K562 (cell line): ENCODE data around the gene HACL1. TPM values are rescaled to one million over a fixed set of nuclear protein-coding genes. Genes with fewer than 3 reads are reported as not detected.
A peak's percentile ranks its signal among the peaks of the same experiment; 100 is the strongest.

Source experiments
- AFF4 ChIP-seq: sonication (generic); formaldehyde crosslinking; IDR thresholded peaks from 2 replicates; pipeline ENCODE4 v1.8.0; 2023; ENCODE audit warnings: mild to moderate bottlenecking, missing genetic modification reagents
- BHLHE40 ChIP-seq: IDR thresholded peaks from 2 replicates; pipeline ENCODE4 v1.6.1; 2011; ENCODE audit warnings: low read length, improper control_type of control experiment
- BMI1 ChIP-seq: fragments of 150-350 bp; IDR thresholded peaks from 2 replicates; pipeline ENCODE4 v1.6.1; 2014; ENCODE audit warnings: low read length
- CHD1 ChIP-seq: fragments of 200-600 bp; sonication (generic); IDR thresholded peaks from one replicate; pipeline ENCODE4 v1.6.1; 2012; ENCODE audit warnings: mild to moderate bottlenecking, moderate library complexity, low read length, inconsistent platforms
- FOS ChIP-seq: IDR thresholded peaks from 3 replicates; pipeline ENCODE4 v1.6.1; 2011; ENCODE audit not compliant: insufficient read length; ENCODE audit errors: extremely low read depth
- HMG20B ChIP-seq: fragments of 250-450 bp; sonication (Bioruptor Pico); IDR thresholded peaks from 2 replicates; pipeline ENCODE4 v1.5.0; 2021; ENCODE audit warnings: mild to moderate bottlenecking
- KAT7 ChIP-seq: sonication (generic); formaldehyde crosslinking; IDR thresholded peaks from 2 replicates; pipeline ENCODE4 v1.8.0; 2022; ENCODE audit warnings: missing genetic modification reagents, mild to moderate bottlenecking, borderline replicate concordance
- NONO ChIP-seq, 2 experiments: fragments of 200-400 bp in 1 of 2; fragments of 450-650 bp in 1 of 2; formaldehyde crosslinking in 1 of 2; IDR thresholded peaks; 2 replicates each; pipeline ENCODE4 v1.6.1; 2017; ENCODE audit warnings: low read depth in 2 of 2, mild to moderate bottlenecking in 2 of 2, moderate library complexity in 2 of 2, low read length in 1 of 2
- NR2C1 ChIP-seq, 2 experiments: fragments of 450-650 bp; IDR thresholded peaks; 2 replicates each; pipeline ENCODE4 v1.6.1; 2017; ENCODE audit warnings: mild to moderate bottlenecking in 2 of 2, antibody characterized with exemption in 1 of 2, inconsistent platforms in 1 of 2, missing compliant biosample characterization in 1 of 2, missing genetic modification characterization in 1 of 2
- PRMT5 ChIP-seq: sonication (generic); formaldehyde crosslinking; IDR thresholded peaks from 2 replicates; pipeline ENCODE4 v1.5.0; 2020; ENCODE audit warnings: missing genetic modification reagents
- SAP30 ChIP-seq: fragments of 200-600 bp; sonication (generic); IDR thresholded peaks from 2 replicates; pipeline ENCODE4 v1.6.1; 2012; ENCODE audit warnings: borderline replicate concordance, low read depth, mild to moderate bottlenecking, moderate library complexity, low read length, control low read depth, inconsistent platforms; ENCODE audit not compliant: insufficient read depth, poor library complexity, severe bottlenecking
- SMAD4 ChIP-seq: fragments of 250-450 bp; sonication (Bioruptor Pico); conservative IDR thresholded peaks from 2 replicates; pipeline ENCODE4 v1.8.0; 2021; ENCODE audit warnings: inconsistent platforms, mild to moderate bottlenecking, moderate library complexity
- SMARCE1 ChIP-seq: fragments of 450-650 bp; IDR thresholded peaks from 2 replicates; pipeline ENCODE4 v1.7.1; 2016; ENCODE audit warnings: mild to moderate bottlenecking
- TAF15 ChIP-seq: fragments of 200-400 bp; formaldehyde crosslinking; IDR thresholded peaks from 2 replicates; pipeline ENCODE4 v1.6.1; 2017; ENCODE audit warnings: mild to moderate bottlenecking, low read depth, low read length, moderate library complexity
- ZFP36 ChIP-seq: fragments of 150-350 bp; IDR thresholded peaks from 2 replicates; pipeline ENCODE4 v1.6.1; 2018; ENCODE audit warnings: low read length, low read depth; ENCODE audit not compliant: partially characterized antibody
- ZFX ChIP-seq: sonication (generic); formaldehyde crosslinking; IDR thresholded peaks from 2 replicates; pipeline ENCODE4 v1.8.0; 2022; ENCODE audit warnings: mild to moderate bottlenecking, missing genetic modification reagents, moderate library complexity
- ZNF592 ChIP-seq: fragments of 450-650 bp; IDR thresholded peaks from 2 replicates; pipeline ENCODE4 v1.6.1; 2017; ENCODE audit warnings: antibody characterized with exemption, mild to moderate bottlenecking
- ZSCAN32 ChIP-seq: fragments of 450-650 bp; formaldehyde crosslinking; IDR thresholded peaks from 2 replicates; pipeline ENCODE4 v1.4.0; 2020; ENCODE audit warnings: mild to moderate bottlenecking, moderate library complexity
- polyA plus RNA-seq, 8 experiments: library from polyadenylated mRNA; depleted of rRNA in 4 of 8; stranded (reverse) in 5 of 8; unstranded in 3 of 8; fragments of >200 nt; fragmentation: Nextera tagmentation in 2 of 8; fragmentation: Illumina TruSeq in 1 of 8; extraction: Ambion mirVana in 2 of 8; extraction: Trizol in 1 of 8; gene quantifications; 2 replicates each; pipeline versions ENCODE4 v1.2.1 to v1.2.3, GENCODE V29; 2011 to 2014; ENCODE audit warnings: inconsistent platforms in 1 of 8, missing spikeins in 1 of 8
- total RNA-seq, 7 experiments: library from RNA; depleted of rRNA in 6 of 7; stranded (reverse); fragments of >200 nt in 6 of 7; fragmentation: Illumina TruSeq in 2 of 7; extraction: Trizol in 2 of 7; gene quantifications; 2 replicates each; pipeline versions ENCODE4 v1.2.1 to v1.2.3, GENCODE V29; 2011 to 2021; ENCODE audit warnings: low replicate concordance in 1 of 7
- TF ChIP-seq, protein P1 (sequence below): fragments of 250-450 bp; sonication (Bioruptor Pico); IDR thresholded peaks from 2 replicates; pipeline ENCODE4 v1.5.0; 2022; ENCODE audit warnings: mild to moderate bottlenecking

The HACL1 gene
- total and polyA plus RNA-seq, 9 of the 15 experiments (the other 6 are each of a cell fraction or from before 2014, with no cell fraction given) = 18.9 to 61.5 (median 30.5) TPM

GRCh38 chr3:15602146-15602536, 772 bp upstream of the HACL1 start (continued):
- TF ChIP-seq ZNF592 (0 out of 2 replicates have a peak, but pooled peaks have one; percentile 45), FOS (no peak), SMARCE1 (0 out of 2 replicates have a peak, but pooled peaks have one; percentile 64), BHLHE40 (no peak), KAT7 (CRISPR knock-in tag) (peak; percentile 85; the same call in 1 of the 2 replicates), ZFP36 (peak; percentile 0), ZFX (no peak), ZSCAN32 (CRISPR knock-in tag) (0 out of 2 replicates have a peak, but pooled peaks have one; percentile 19), SAP30 (peak; percentile 9), NR2C1 (IDR thresholded peaks at IDR 0.05) (no peak), NR2C1 (tag; IDR thresholded peaks at IDR 0.05) (no peak), PRMT5 (no peak), TAF15 (no peak), AFF4 (0 out of 2 replicates have a peak, but pooled peaks have one; percentile 69), NONO (IDR thresholded peaks at IDR 0.05; ENCODE audit: low read depth in 2 of 2, low read length in 1 of 2) (no peak), BMI1 (no peak), CHD1 (peak; percentile 52), SMAD4 (CRISPR knock-in tag) (0 out of 2 replicates have a peak, but pooled peaks have one; percentile 69), HMG20B (CRISPR knock-in tag) (no peak)
- TF ChIP-seq, protein P1, sequence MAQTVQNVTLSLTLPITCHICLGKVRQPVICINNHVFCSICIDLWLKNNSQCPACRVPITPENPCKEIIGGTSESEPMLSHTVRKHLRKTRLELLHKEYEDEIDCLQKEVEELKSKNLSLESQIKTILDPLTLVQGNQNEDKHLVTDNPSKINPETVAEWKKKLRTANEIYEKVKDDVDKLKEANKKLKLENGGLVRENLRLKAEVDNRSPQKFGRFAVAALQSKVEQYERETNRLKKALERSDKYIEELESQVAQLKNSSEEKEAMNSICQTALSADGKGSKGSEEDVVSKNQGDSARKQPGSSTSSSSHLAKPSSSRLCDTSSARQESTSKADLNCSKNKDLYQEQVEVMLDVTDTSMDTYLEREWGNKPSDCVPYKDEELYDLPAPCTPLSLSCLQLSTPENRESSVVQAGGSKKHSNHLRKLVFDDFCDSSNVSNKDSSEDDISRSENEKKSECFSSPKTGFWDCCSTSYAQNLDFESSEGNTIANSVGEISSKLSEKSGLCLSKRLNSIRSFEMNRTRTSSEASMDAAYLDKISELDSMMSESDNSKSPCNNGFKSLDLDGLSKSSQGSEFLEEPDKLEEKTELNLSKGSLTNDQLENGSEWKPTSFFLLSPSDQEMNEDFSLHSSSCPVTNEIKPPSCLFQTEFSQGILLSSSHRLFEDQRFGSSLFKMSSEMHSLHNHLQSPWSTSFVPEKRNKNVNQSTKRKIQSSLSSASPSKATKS (CRISPR knock-in tag) = no peak
